Measurements from ENCODE around the gene C4orf50.
"Not testable (repeated sequence)": the region's sequence is repeated elsewhere in the genome, so short reads cannot be mapped to it uniquely, and the experiment has no call there.

DNA sequence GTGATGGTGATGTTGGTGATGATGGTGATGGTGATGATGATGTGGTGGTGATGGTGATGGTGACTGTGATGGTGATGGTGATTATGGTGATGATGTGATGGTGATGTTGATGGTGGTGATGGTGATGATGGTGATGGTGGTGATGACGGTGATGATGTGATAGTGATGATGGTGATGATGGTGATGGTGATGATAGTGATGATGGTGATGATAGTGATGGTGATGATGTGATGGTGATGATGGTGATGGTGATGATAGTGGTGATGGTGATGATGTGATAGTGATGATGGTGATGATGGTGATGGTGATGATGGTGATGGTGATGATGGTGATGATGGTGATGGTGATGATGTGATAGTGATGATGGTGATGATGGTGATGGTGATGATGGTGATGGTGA is 14.7 kb downstream of the C4orf50 start:
- not testable (repeated sequence) for TF ChIP-seq GATAD2A (CRISPR knock-in tag; IDR thresholded peaks at IDR 0.05); SMC3 (IDR thresholded peaks at IDR 0.05; ENCODE audit: low read length)

Data from HepG2 (cell line).